ENCODE measurements around the gene TNFRSF6B. TPM values are rescaled to one million over a fixed set of nuclear protein-coding genes. Genes with fewer than 3 reads are reported as not detected.

TNFRSF6B gene
- polyA plus RNA-seq, 1 of the 3 experiments (the other 2 are of a cell fraction), result 9.4 TPM

- 85% methylated on average over 18 of the region's 22 CpGs for WGBS (ENCODE audit: low lambda C conversion rate)
- no peaks in the 10 kb centered on the region for H3K9me2 ChIP-seq
- H3K4me3 ChIP-seq (ENCODE audit: low read depth in 2 of 2, low read length in 1 of 2), result no peak overlapping the region
- POLR2A ChIA-PET, result no interaction called here
- TF ChIP-seq RCOR1 (IDR thresholded peaks at IDR 0.05; ENCODE audit: low read length), result no peak
- no peak for TF ChIP-seq TCF12 (IDR thresholded peaks at IDR 0.05)
- TF ChIP-seq FOSL2 (IDR thresholded peaks at IDR 0.05; ENCODE audit: borderline replicate concordance, low read depth), result no peak
- TF ChIP-seq MXI1 (IDR thresholded peaks at IDR 0.05; ENCODE audit: low read depth, low read length), result no peak
- TF ChIP-seq RAD21 (IDR thresholded peaks at IDR 0.05; ENCODE audit: low read length), result no peak
- TF ChIP-seq JUND (IDR thresholded peaks at IDR 0.05), result no peak
- TF ChIP-seq NFIC (IDR thresholded peaks at IDR 0.05; ENCODE audit: borderline replicate concordance), result no peak
- TF ChIP-seq GATA2 (CRISPR knock-in tag; IDR thresholded peaks at IDR 0.05), result no peak
- TF ChIP-seq REST (IDR thresholded peaks at IDR 0.05; ENCODE audit: low read depth, low read length), result no peak
- no peak for TF ChIP-seq MEF2A (IDR thresholded peaks at IDR 0.05; ENCODE audit: borderline replicate concordance, low read depth)
- TF ChIP-seq GABPA (IDR thresholded peaks at IDR 0.05; ENCODE audit: low read depth), result no peak
- TF ChIP-seq, protein P1, sequence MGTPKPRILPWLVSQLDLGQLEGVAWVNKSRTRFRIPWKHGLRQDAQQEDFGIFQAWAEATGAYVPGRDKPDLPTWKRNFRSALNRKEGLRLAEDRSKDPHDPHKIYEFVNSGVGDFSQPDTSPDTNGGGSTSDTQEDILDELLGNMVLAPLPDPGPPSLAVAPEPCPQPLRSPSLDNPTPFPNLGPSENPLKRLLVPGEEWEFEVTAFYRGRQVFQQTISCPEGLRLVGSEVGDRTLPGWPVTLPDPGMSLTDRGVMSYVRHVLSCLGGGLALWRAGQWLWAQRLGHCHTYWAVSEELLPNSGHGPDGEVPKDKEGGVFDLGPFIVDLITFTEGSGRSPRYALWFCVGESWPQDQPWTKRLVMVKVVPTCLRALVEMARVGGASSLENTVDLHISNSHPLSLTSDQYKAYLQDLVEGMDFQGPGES (IDR thresholded peaks at IDR 0.05; ENCODE audit: low read depth, low read length), result no peak
- TF ChIP-seq ZBTB33 (IDR thresholded peaks at IDR 0.05; ENCODE audit: borderline replicate concordance, low read depth), result no peak
- TF ChIP-seq USF2 (IDR thresholded peaks at IDR 0.05; ENCODE audit: borderline replicate concordance, low read depth, low read length), result no peak
- CTCF ChIA-PET, result no interaction called here
- H3F3A ChIP-seq (replicated peaks; ENCODE audit: insufficient read depth), result no peaks in the 10 kb centered on the region
- no peaks in the 10 kb centered on the region for H4K20me1 ChIP-seq (ENCODE audit: insufficient read depth)
- H3K36me3 ChIP-seq (replicated peaks in 1 of 2; ENCODE audit: control insufficient read depth in 1 of 2, insufficient read depth in 2 of 2, low read length in 1 of 2), result peaks cover 0 to 46% of the 10 kb centered on the region in 2 experiments
- no peak for DNase-seq
- peaks cover 5 to 19% of the 10 kb centered on the region in 2 experiments; a peak in 2 of 4 replicates for H3K4me1 ChIP-seq (ENCODE audit: control insufficient read depth in 1 of 2, insufficient read depth in 2 of 2, low read depth in 1 of 2, low read length in 1 of 2)
- no peak overlapping the region for H3K27ac ChIP-seq (ENCODE audit: low read depth in 2 of 2, low read length in 1 of 2)
- no peak overlapping the region for H2AFZ ChIP-seq (ENCODE audit: low read depth)
- no peak overlapping the region for H3K4me2 ChIP-seq
- no peak overlapping the region for H3K9ac ChIP-seq
- peaks cover 30% of the 10 kb centered on the region for H3K79me2 ChIP-seq (ENCODE audit: insufficient read depth)
- no peaks in the 10 kb centered on the region for H3K9me3 ChIP-seq
- H3K27me3 ChIP-seq (ENCODE audit: insufficient read depth), result no peaks in the 10 kb centered on the region
These were observed 35.3 kb upstream of the TNFRSF6B start for GRCh38 chr20:63661108-63661507.

Measured in SK-N-SH (cell line).